ENCODE data around the gene CLASP1.
"Not testable (repeated sequence)": the region's sequence is repeated elsewhere in the genome, so short reads cannot be mapped to it uniquely, and the experiment has no call there.

CLASP1 gene

DNA sequence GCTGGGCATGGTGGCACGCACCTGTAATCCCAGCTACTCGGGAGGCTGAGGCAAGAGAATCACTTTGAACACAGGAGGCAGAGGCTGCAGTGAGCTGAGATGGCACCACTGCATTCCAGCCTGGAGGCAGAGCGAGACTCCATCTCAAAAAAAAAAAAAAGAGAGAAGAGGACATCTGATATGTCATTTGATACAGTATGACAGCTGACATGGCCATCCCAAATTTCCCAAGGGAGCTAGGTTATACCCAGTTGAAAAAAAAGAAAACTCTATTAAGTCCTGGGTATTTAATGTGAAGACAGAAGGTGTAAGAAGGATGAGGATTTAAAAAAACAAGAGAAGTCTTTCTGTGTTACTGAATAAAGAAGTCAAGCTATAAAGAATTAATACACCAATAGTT, 23.3 kb downstream of the CLASP1 start:
- DNase-seq: no peak
- CTCF ChIA-PET: no interaction called here
- Mint-ChIP-seq H3K36me3 (peaks cover 6% of the 10 kb centered on the region), H3K4me1 (no peaks in the 10 kb centered on the region), H3K9me3 (no peaks in the 10 kb centered on the region), H3K27me3 (no peaks in the 10 kb centered on the region), H3K4me3 (no peak overlapping the region), H3K27ac (no peak overlapping the region)

DNA sequence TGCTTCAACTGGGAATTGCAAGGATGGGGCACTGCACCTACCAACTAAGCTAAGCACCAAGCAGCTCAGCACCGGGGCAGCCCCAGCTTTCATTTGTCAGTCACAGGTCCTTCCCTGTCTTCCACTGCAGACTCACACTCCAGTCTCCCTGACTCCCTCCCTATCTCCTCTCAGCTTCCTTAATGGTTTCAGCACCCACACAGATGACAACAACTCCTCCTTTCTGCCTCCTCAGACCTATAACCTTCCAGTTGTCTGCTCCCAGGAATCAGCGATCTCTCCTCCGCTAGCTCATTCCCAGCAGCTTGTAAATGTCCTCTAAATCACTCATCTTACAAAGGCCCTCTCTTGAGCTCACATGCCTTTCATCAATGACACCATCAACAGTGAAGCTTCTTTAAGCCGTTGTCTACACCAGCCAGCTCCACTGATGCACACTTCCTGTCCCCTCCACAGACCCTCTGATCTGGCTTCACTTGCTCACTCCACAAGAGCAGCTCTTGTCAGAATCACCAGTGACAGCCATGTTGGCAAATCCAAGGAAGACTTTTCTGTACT, 32.1 kb downstream of the CLASP1 start:
- Mint-ChIP-seq H3K9me3 (peaks cover 3% of the 10 kb centered on the region), H3K4me3 (no peak overlapping the region), H3K27me3 (no peaks in the 10 kb centered on the region), H3K27ac (no peak overlapping the region), H3K36me3 (peaks cover 17% of the 10 kb centered on the region), H3K4me1 (no peaks in the 10 kb centered on the region)
- CTCF ChIA-PET: no interaction called here
- no peak for DNase-seq

DNA sequence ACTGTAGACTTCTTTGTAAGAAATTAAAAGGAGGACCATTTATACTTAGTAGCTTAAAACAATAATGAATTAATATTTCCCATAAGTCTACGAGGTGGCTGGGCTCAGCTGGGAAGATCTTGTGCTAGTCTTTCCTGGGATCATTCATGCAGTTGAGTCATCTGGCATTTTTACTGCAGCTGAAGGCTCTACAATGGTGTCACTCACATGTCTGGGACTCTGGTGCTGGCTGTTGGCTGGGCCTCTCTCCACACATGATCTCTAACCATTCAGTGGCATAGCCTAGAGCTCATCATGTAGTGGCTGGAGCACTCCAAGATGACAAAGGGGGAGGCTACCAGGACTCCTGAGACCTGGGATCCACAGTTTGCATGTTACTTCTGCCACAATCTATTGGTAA, 35.5 kb downstream of the CLASP1 start:
- Mint-ChIP-seq H3K36me3 (peaks cover 16% of the 10 kb centered on the region), H3K4me3 (no peak overlapping the region), H3K27me3 (no peaks in the 10 kb centered on the region), H3K4me1 (peaks cover 6% of the 10 kb centered on the region), H3K9me3 (peaks cover 3% of the 10 kb centered on the region), H3K27ac (no peak overlapping the region)
- CTCF ChIA-PET: no interaction called here
- no peak for DNase-seq

DNA sequence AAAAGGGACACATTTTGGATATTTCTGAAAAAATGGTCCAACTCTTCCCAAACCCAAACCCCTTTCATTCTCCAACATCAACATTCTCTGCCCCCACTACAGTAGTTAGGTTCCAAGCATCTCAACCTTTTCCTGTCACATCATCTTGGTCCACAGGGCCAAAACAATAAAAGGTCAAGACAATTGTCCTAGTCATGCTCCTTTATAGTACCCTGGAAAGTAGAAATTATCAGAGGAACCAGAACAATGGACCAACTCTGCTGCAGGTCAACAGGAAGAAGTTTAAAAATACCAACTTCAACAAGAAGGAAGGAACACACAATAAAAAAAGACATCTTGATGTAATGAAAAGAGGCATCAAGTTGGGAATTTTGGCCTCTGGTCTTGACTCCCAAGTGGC, 36.1 kb downstream of the CLASP1 start:
- CTCF ChIA-PET: no interaction called here
- H3K9me3 Mint-ChIP-seq: peaks cover 3% of the 10 kb centered on the region
- H3K4me3 Mint-ChIP-seq: no peak overlapping the region
- DNase-seq: no peak
- H3K36me3 Mint-ChIP-seq: peaks cover 16% of the 10 kb centered on the region
- H3K4me1 Mint-ChIP-seq: peaks cover 6% of the 10 kb centered on the region
- H3K27me3 Mint-ChIP-seq: no peaks in the 10 kb centered on the region
- H3K27ac Mint-ChIP-seq: no peak overlapping the region

DNA sequence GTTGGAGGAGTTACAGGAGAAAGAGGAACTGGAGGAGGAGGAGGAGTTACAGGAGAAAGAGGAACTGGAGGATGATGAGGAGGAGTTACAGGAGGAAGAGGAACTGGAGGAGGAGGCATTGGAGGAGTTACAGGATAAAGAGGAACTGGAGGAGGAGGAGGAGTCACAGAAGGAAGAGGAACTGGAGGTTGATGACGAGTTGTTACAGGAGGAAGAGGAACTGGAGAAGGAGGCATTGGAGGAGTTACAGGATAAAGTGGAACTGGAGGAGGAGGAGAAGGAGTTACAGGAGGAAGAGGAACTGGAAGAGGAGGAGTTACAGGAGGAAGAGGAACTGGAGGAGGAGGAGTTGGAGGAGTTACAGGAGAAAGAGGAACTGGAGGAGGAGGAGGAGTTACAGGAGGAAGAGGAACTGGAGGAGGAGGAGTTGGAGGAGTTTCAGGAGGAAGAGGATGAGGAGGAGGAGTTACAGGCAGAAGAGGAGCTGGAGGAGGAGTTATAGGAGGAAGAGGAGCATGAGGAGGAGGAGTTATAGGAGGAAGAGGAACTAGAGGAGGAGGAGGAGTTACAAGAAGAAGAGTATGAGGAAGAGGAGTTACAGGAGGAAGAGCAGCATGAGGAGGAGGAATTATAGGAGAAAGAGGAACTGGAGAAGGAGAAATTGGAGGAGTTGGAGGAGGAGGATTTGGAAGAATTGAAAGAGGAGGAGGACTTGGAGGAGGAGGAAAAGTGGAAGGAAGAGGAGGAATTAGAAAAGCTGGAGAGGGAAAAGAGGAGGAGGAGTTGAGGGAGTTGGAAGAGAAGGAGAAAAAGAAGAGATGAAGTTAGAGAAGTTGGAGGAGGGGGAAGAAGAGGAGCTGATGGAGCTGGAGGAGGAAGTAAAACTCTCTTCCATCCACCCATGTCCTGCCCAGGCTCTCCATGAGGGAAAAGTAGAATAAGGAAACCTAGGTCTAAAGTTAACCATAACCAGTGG, 37.2 kb downstream of the CLASP1 start:
- H3K27ac Mint-ChIP-seq: no peak overlapping the region
- H3K27me3 Mint-ChIP-seq: no peaks in the 10 kb centered on the region
- H3K9me3 Mint-ChIP-seq: peaks cover 3% of the 10 kb centered on the region
- peaks cover 16% of the 10 kb centered on the region for H3K36me3 Mint-ChIP-seq
- CTCF ChIA-PET: no interaction called here
- H3K4me3 Mint-ChIP-seq: no peak overlapping the region
- no peak for DNase-seq
- peaks cover 6% of the 10 kb centered on the region for H3K4me1 Mint-ChIP-seq

DNA sequence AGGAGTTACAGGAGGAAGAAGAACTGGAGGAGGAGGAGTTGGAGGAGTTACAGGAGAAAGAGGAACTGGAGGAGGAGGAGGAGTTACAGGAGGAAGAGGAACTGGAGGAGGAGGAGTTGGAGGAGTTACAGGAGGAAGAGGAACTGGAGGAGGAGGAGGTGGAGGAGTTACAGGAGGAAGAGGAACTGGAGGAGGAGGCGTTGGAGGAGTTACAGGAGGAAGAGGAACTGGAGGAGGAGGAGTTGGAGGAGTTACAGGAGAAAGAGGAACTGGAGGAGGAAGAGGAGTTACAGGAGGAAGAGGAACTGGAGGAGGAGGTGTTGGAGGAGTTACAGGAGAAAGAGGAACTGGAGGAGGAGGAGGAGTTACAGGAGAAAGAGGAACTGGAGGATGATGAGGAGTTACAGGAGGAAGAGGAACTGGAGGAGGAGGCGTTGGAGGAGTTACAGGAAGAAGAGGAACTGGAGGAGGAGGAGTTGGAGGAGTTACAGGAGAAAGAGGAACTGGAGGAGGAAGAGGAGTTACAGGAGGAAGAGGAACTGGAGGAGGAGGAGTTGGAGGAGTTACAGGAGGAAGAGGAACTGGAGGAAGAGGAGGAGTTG, 38.1 kb downstream of the CLASP1 start:
- CTCF ChIA-PET, H3K27me3 Mint-ChIP-seq, H3K4me1 Mint-ChIP-seq, DNase-seq, H3K9me3 Mint-ChIP-seq, H3K27ac Mint-ChIP-seq, H3K4me3 Mint-ChIP-seq: not testable (repeated sequence)
- peaks cover 20% of the 10 kb centered on the region for H3K36me3 Mint-ChIP-seq

GRCh38 chr2:121610487-121610874, 38.8 kb downstream of the CLASP1 start:
- H3K4me1 Mint-ChIP-seq, H3K27me3 Mint-ChIP-seq, H3K9me3 Mint-ChIP-seq, DNase-seq, H3K4me3 Mint-ChIP-seq, H3K27ac Mint-ChIP-seq: not testable (repeated sequence)
- CTCF ChIA-PET: interaction anchor here (0.6 to 0.9 kb wide), 3 partner anchors 8 to 158 kb away, joined by 4 to 7 read pairs (median 4); no protein-coding TSS in a partner anchor
- H3K36me3 Mint-ChIP-seq: peaks cover 24% of the 10 kb centered on the region

GRCh38 chr2:121608967-121609366, 40.3 kb downstream of the CLASP1 start:
- Mint-ChIP-seq H3K27ac (no peak overlapping the region), H3K4me1 (peaks cover 6% of the 10 kb centered on the region), H3K27me3 (no peaks in the 10 kb centered on the region), H3K36me3 (peaks cover 26% of the 10 kb centered on the region), H3K9me3 (peaks cover 3% of the 10 kb centered on the region), H3K4me3 (no peak overlapping the region)
- CTCF ChIA-PET: no interaction called here
- no peak for DNase-seq

DNA sequence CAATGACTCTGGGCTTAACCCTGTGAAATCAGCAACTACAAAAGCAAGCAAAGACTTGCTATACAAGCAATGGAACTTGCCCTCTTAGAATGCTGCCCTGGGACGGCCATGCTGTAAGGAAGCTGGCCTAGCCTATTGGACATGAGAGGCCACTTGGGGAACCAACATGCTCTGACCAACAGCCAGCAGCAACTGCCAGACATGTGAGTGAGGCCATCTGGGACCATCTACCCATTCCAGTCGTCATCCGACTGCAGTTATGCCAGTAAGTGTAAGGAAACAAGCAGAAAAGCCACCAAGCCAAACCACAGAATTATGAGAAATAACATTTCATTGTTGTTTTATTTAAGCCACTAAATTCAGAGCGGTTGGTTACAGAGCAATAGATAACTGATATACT, 40.9 kb downstream of the CLASP1 start:
- Mint-ChIP-seq H3K27ac (no peak overlapping the region), H3K4me1 (peaks cover 6% of the 10 kb centered on the region), H3K9me3 (peaks cover 3% of the 10 kb centered on the region), H3K4me3 (no peak overlapping the region), H3K27me3 (no peaks in the 10 kb centered on the region), H3K36me3 (peaks cover 27% of the 10 kb centered on the region)
- DNase-seq: no peak
- CTCF ChIA-PET: no interaction called here

- Mint-ChIP-seq H3K4me3 (no peak overlapping the region), H3K27me3 (no peaks in the 10 kb centered on the region), H3K27ac (no peak overlapping the region), H3K9me3 (no peaks in the 10 kb centered on the region), H3K4me1 (peaks cover 12% of the 10 kb centered on the region), H3K36me3 (peaks cover 34% of the 10 kb centered on the region)
- CTCF ChIA-PET: no interaction called here
- DNase-seq: no peak
These were observed 43.2 kb downstream of the CLASP1 start for GRCh38 chr2:121605820-121606733.

- CTCF ChIA-PET: no interaction called here
- Mint-ChIP-seq H3K27me3 (no peaks in the 10 kb centered on the region), H3K4me1 (peaks cover 19% of the 10 kb centered on the region), H3K36me3 (peaks cover 34% of the 10 kb centered on the region), H3K9me3 (no peaks in the 10 kb centered on the region), H3K27ac (no peak overlapping the region), H3K4me3 (no peak overlapping the region)
- DNase-seq: no peak
These were observed 46.1 kb downstream of the CLASP1 start for GRCh38 chr2:121603185-121603584.

DNA sequence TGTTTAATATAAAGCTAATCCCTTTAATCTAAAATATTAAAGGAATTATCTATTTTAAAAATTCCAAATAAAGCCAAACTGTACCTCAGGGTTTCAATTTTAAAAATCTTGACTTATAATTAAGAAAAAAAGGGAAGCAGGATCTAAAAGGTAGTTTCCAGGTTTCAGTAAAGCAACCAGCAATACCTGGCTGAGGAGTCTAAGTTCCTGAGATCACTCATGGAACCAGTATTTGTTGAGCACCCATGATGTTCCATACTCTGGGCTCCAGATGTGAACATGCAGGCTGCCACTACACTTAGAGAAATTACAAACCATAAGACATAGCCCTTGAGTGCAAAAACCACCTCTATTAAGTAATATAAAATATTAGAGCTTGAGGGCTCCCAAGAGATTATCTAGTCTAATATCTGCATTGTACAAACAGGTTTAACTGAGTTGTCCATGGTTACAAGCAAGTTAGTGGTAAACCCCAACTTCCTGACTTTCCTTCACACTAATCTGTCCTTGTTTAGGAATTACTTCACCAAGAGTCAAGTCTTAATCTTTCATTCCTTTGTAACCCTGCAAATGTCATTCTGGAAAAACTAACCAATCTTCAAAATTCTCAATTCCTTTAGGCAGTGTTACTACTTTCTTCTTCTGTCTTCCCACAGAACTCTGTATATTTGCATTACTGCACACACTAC, 49.2 kb downstream of the CLASP1 start:
- no peak overlapping the region for H3K4me3 Mint-ChIP-seq
- H3K9me3 Mint-ChIP-seq: no peaks in the 10 kb centered on the region
- H3K4me1 Mint-ChIP-seq: peaks cover 48% of the 10 kb centered on the region
- H3K27ac Mint-ChIP-seq: no peak overlapping the region
- no peak for DNase-seq
- CTCF ChIA-PET: interaction anchor here (0.7 to 0.8 kb wide), 2 partner anchors 82 to 971 kb away, joined by 3 to 4 read pairs; no protein-coding TSS in a partner anchor
- H3K27me3 Mint-ChIP-seq: no peaks in the 10 kb centered on the region
- H3K36me3 Mint-ChIP-seq: peaks cover 22% of the 10 kb centered on the region

- Mint-ChIP-seq H3K27me3 (no peaks in the 10 kb centered on the region), H3K4me1 (peaks cover 50% of the 10 kb centered on the region), H3K36me3 (peaks cover 11% of the 10 kb centered on the region), H3K27ac (no peak overlapping the region), H3K9me3 (no peaks in the 10 kb centered on the region), H3K4me3 (no peak overlapping the region)
- no peak for DNase-seq
- CTCF ChIA-PET: interaction anchor here (0.6 to 1.5 kb wide), 2 partner anchors 46 to 126 kb away, joined by 3 to 4 read pairs; no protein-coding TSS in a partner anchor
These were observed 51.2 kb downstream of the CLASP1 start for GRCh38 chr2:121598087-121598486.

Data from activated naive CD4-positive, alpha-beta T cell treated with anti-CD3 and anti-CD28 coated beads, Interleukin-2, amount 10 ng/mL, durations not matched to agents 7 days and 5 days (primary cell).